ENCODE results near the gene CYP4A22.
"Not testable (repeated sequence)": the region's sequence is repeated elsewhere in the genome, so short reads cannot be mapped to it uniquely, and the experiment has no call there.

DNA sequence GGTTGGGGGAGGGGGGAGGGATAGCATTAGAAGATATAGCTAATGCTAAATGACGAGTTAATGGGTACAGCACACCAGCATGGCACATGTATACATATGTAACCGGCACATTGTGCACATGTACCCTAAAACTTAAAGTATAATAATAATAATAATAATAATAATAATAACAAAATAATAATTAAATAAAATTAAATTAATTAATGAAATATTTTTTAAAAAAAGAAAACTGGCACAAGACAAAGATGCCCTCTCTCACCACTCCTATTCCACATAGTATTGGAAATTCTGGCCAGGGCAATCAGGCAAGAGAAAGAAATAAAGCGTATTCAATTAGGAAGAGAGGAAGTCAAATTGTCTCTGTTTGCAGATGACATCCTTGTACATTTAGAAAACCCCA, 20.7 kb downstream of the CYP4A22 start:
- TF ChIP-seq CTCF (IDR thresholded peaks at IDR 0.05); ZFX (IDR thresholded peaks at IDR 0.05; ENCODE audit: borderline replicate concordance): not testable (repeated sequence)

Measured in 22Rv1 (cell line).